Mononuclear cell (primary cell): ENCODE data around the gene RBBP9. TPM values are rescaled to one million over a fixed set of nuclear protein-coding genes. Genes with fewer than 3 reads are reported as not detected.
"Not testable (repeated sequence)": the region's sequence is repeated elsewhere in the genome, so short reads cannot be mapped to it uniquely, and the experiment has no call there.

Experiments used
- H3K27me3 ChIP-seq: 2 replicates; pipeline ENCODE4 v1.6.0; 2011; ENCODE audit warnings: low read length, control low read depth; ENCODE audit not compliant: insufficient read depth
- H3K4me1 ChIP-seq: 2 replicates; pipeline ENCODE4 v1.5.1; 2011; ENCODE audit warnings: mild to moderate bottlenecking, low read length, control low read depth; ENCODE audit not compliant: insufficient read depth
- H3K4me3 ChIP-seq: 2 replicates; pipeline ENCODE4 v1.5.1; 2011; ENCODE audit warnings: mild to moderate bottlenecking, low read length, moderate library complexity
- H3K9me3 ChIP-seq: 2 replicates; pipeline ENCODE4 v1.5.1; 2011; ENCODE audit warnings: low read depth, mild to moderate bottlenecking, control low read depth, low read length
- total RNA-seq: library from RNA; depleted of rRNA; stranded (reverse); fragments of >200 nt; gene quantifications from one replicate; pipeline ENCODE4 v1.2.3, GENCODE V29; 2012

RBBP9 gene
- 5.4 TPM for total RNA-seq

DNA sequence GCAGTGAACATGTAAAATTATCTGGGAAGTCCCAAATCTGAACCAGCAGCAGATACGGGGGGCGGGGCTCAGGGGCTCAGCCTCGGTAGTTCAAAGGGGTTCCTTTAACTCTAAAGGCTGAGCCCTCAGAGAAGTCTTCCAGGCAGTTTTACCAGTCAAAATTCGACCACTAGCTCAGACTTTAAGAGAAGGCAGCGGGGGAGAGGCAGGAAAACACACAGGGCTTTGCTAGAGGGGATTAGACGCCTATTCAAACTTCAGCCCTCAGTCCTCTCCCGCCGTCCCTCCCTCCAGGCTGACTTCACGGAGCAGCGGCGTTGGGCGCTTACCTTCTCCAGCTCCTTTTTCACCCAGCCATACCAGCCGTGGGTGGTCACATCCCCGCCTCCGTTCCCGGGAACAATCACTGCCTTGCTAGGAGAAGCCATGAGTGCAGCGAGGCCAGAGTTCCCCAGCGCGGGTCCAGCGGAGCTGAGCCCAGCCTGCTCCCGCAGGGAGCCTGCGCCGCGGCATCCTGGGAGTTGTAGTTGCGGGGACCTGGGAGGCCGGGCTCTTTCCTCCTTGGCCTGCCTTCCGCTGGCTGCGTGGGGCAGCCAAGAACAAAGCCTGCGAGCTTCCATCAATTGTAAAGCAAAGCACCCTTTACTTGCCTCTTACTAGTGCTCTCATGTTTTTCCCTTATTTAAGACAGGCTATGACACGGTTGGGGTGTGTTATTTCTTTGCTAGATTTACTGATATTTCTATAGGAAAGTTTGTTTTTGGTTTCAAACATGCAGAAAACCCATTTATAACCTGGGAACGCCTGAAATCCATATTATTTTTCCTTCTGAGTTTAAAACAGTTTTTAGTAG lies at the start of gene RBBP9:
Gene RBBP9, minus strand, starts transcription at position 486 of the 853 bp plus-strand sequence. Its CDS starts 58 bp downstream, at position 428.
- Histone ChIP-seq H3K4me3 (peak within 1 kb of the TSS; percentile 87), H3K4me1 (peaks cover 24% of the 10 kb centered on the region), H3K27me3 (no peaks in the 10 kb centered on the region), H3K9me3 (no peaks in the 10 kb centered on the region)

- no peaks in the 10 kb centered on the region for H3K27me3 ChIP-seq
- no peak overlapping the region for H3K4me3 ChIP-seq
- no peaks in the 10 kb centered on the region for H3K4me1 ChIP-seq
- H3K9me3 ChIP-seq, result no peaks in the 10 kb centered on the region
Measured at GRCh38 chr20:18545566-18545965, 48.5 kb upstream of the RBBP9 start.

DNA sequence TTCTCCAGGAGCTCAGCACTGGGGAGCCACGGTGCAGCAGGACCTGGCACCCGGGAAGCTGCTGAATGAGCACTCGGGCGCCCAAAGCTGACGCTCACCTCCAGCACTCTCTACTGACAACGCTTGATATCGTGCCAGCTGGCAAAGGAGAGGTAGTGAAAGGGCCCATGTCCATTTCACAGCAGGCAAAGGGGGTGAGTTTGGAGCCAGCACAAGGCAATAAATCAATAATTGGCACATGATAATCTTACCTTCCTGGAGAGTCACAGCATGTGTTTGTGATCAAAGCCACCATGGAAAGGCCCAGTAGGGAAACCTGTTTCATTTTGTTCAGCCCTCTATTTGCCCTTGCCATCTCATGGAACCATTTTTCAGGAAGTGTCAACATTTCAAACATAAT lies 46.9 kb upstream of the RBBP9 start:
- H3K27me3 ChIP-seq, result no peaks in the 10 kb centered on the region
- no peak overlapping the region for H3K4me3 ChIP-seq
- H3K9me3 ChIP-seq, result no peaks in the 10 kb centered on the region
- H3K4me1 ChIP-seq, result no peaks in the 10 kb centered on the region

DNA sequence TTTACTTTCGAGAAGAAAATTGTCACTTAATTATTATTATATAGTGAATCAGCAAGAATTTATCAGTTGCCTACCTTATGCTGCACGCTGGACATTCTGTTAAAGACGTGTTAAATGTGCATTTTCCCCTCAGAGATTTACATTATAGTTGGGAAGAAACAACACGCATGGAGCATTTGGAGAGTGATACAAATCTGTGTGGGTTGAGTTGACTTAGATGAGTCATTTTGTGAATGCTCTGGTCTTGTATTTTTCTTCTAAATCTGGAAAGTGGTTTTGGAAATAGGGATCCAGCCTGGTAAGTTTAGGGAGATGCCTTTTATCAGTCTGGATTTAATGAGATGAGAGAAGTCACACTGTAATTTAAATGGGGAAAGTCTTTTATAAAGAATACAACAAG lies 46.2 kb upstream of the RBBP9 start:
- no peaks in the 10 kb centered on the region for H3K27me3 ChIP-seq
- H3K4me3 ChIP-seq, result no peak overlapping the region
- no peaks in the 10 kb centered on the region for H3K4me1 ChIP-seq
- no peaks in the 10 kb centered on the region for H3K9me3 ChIP-seq

DNA sequence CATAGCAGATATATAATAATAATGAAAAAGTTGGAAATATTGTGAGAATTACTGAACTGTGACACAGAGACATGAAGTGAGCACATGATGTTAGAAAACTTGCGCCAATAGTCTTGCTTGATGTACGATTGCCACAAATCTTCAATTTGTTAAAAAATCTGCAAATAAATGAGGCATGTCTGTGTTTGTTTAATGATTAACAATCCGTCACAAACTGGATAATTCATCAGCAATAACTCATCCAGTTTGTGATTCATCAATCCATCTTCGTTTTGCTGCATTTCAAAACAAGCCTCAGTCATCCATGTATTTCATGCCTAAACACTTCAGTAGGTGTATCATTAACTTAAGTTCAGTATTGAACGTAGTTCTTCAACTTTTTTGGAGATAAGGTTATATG lies 44.7 kb upstream of the RBBP9 start:
- Histone ChIP-seq H3K4me3 (no peak overlapping the region), H3K27me3 (no peaks in the 10 kb centered on the region), H3K9me3 (no peaks in the 10 kb centered on the region), H3K4me1 (no peaks in the 10 kb centered on the region)

GRCh38 chr20:18537651-18538050 lies 40.6 kb upstream of the RBBP9 start:
- Histone ChIP-seq H3K27me3 (no peaks in the 10 kb centered on the region), H3K4me1 (no peaks in the 10 kb centered on the region), H3K9me3 (no peaks in the 10 kb centered on the region), H3K4me3 (no peak overlapping the region)

- Histone ChIP-seq H3K4me3 (no peak overlapping the region), H3K27me3 (no peaks in the 10 kb centered on the region), H3K9me3 (no peaks in the 10 kb centered on the region), H3K4me1 (no peaks in the 10 kb centered on the region)
Measured at GRCh38 chr20:18533978-18534644, 37.1 kb upstream of the RBBP9 start.

DNA sequence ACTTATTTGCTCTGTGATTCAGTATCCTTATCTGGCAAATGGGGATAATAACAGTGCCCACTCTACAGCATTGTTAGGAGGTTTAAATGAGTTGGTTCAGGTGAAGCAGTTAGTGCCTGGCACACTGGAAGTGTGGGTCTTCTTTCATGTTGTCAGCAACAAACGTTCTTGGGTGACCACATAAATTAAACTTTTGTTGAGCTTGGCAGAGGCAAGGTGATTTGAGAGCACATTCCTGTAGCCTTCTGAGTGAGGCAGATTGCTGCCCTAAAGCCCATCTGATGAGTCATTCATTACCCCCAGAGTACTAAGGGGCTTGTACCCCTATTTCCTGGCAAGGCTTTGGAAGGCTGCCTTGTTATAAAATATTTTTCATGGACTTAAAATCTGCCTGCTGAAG lies 36.5 kb upstream of the RBBP9 start:
- no peaks in the 10 kb centered on the region for H3K4me1 ChIP-seq
- H3K27me3 ChIP-seq, result no peaks in the 10 kb centered on the region
- no peak overlapping the region for H3K4me3 ChIP-seq
- no peaks in the 10 kb centered on the region for H3K9me3 ChIP-seq

DNA sequence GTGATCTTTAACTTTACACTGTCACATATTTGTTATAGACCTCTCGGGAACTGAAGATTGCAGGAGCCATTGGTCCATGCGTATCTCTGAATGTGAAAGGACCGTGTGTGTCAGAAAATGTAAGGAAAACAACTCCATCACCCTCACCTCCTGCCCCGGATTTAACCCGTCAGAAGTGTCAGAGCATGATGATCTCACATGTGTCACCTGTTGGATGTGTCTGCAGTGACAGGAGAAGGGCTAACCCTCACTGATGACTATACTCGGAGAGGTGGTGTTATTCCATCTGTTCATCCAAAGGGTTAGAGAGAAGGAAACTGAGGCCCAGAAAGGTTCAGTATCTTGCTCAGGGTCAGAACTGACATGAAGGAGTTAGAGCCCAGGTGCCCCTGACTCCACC lies 35.6 kb upstream of the RBBP9 start:
- Histone ChIP-seq H3K4me1 (no peaks in the 10 kb centered on the region), H3K27me3 (no peaks in the 10 kb centered on the region), H3K4me3 (no peak overlapping the region), H3K9me3 (no peaks in the 10 kb centered on the region)

DNA sequence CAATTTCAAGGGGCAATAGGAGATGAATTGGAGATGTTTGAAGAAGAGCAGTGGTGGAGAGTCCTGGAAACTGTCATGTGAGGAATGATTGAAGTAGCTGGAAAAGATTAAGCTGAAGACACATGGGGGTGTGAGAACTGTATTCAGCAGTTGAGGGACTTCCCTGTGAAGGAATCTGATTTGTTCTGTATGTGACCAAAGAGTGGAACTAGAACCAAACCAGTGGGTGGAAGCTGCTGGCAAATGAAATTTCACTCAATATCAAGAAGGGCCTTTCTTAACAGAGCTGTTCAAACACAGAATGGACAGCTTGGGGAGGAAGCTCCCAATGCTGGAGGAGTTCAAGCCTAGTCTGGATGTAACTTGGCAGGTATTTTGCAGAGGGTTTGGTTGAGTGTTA lies 32.0 kb upstream of the RBBP9 start:
- Histone ChIP-seq H3K27me3 (no peaks in the 10 kb centered on the region), H3K9me3 (no peaks in the 10 kb centered on the region), H3K4me1 (no peaks in the 10 kb centered on the region), H3K4me3 (no peak overlapping the region)

DNA sequence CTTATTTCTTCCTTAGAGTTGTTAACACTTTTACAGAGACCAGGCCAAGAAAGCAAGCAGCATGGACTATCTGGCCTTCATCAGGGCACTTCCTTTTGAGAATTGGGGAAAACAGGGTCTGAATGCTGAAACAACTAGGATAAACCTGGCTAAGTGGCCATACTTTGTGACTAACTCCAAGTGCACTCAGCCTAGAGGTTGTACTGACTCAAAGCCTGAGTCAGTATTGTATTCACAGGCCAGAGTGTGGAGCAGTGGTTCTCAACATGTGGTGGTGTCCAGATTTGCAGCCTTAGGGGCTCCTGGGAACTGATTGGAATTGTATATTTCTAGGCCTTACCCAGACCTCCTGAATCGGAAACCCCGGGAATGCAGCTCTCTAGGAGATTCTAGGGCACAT lies 30.8 kb upstream of the RBBP9 start:
- H3K9me3 ChIP-seq, result no peaks in the 10 kb centered on the region
- H3K27me3 ChIP-seq, result no peaks in the 10 kb centered on the region
- H3K4me1 ChIP-seq, result no peaks in the 10 kb centered on the region
- no peak overlapping the region for H3K4me3 ChIP-seq

GRCh38 chr20:18527339-18527738 lies 30.3 kb upstream of the RBBP9 start:
- no peak overlapping the region for H3K4me3 ChIP-seq
- no peaks in the 10 kb centered on the region for H3K27me3 ChIP-seq
- H3K9me3 ChIP-seq, result no peaks in the 10 kb centered on the region
- H3K4me1 ChIP-seq, result no peaks in the 10 kb centered on the region

DNA sequence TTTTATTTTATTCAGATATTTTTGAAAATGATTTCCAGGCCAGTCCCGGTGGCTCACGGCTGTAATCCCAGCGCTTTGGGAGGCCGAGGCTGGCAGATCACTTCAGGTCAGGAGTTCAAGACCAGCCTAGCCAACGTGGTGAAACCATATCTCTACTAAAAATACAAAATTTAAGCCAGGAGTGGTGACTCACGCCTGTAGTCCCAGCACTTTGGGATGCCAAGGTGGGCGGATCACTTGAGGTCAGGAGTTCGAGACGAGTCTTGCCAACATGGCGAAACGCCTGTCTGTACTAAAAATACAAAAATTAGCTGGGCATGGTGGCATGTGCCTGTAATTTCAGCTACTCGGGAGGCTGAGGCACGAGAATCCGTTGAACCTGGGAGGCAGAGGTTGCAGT lies 29.7 kb upstream of the RBBP9 start:
- not testable (repeated sequence) for H3K27me3 ChIP-seq, H3K4me3 ChIP-seq, H3K4me1 ChIP-seq, H3K9me3 ChIP-seq

DNA sequence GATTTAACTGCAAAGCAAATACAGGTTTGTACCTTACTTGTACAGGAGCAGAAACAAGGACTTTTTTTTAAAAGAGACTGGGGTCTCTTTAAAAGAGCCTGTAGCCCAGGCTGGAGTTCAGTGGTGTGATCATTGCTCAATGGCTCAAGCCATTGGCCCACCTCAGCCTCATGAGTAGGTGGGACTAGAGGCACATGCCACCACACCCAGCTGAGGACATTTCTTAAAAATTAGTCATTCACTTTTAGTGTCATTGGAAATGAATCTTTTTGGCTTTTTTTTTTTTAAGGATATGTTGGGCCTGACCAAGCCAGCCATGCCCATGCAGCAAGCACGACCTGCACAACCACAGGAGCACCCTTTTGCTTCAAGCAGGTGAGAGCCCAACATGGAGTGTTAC lies 27.6 kb upstream of the RBBP9 start:
- Histone ChIP-seq H3K4me1 (no peaks in the 10 kb centered on the region), H3K27me3 (no peaks in the 10 kb centered on the region), H3K4me3 (no peak overlapping the region), H3K9me3 (no peaks in the 10 kb centered on the region)

GRCh38 chr20:18523066-18523465 lies 26.0 kb upstream of the RBBP9 start:
- no peaks in the 10 kb centered on the region for H3K27me3 ChIP-seq
- H3K9me3 ChIP-seq, result no peaks in the 10 kb centered on the region
- H3K4me3 ChIP-seq, result no peak overlapping the region
- H3K4me1 ChIP-seq, result no peaks in the 10 kb centered on the region

DNA sequence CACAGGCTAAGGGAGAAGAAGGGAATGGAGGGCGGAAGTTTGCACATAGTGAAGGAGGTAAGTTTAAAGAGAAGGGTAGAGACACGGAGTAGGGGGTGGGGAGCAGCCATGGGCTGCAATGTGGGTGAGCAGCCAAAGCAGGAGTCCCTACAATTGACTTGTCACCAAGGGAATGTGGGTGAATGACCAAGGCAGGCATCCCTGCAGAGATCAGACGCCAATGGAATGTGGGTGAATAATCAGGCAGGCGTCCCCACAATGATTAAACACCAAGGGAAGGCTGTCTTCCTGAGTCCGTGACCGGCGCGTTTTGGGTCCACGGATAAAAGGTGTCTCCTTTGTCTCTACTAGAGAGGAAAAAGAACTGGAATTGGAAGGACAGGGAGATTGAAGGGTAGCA lies 25.0 kb upstream of the RBBP9 start:
- not testable (repeated sequence) for H3K27me3 ChIP-seq, H3K4me1 ChIP-seq, H3K9me3 ChIP-seq, H3K4me3 ChIP-seq
